ENCODE measurements around the gene MTHFD2L.

DNA sequence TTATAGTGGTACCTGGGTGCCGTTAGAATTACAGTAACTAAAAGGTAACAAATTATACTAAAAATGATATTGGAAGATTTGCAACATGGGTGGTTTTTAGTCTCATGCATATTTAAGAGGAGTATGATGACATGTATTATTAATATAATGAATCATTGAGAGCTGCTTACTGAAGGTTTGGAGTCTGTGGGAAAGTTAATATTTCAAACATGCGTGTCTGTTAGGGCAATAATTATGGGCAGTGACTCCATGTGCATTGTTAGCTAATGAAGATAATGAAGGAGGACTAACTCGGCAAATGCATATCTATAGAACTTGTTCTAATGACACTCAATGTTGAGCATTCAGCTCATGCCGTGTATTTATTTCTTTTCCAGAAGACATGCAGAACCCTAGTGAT is 47.1 kb downstream of the MTHFD2L start:
- TF ChIP-seq EZH2 (IDR thresholded peaks at IDR 0.05; ENCODE audit: low read length, unreplicated experiment), result no peak
- TF ChIP-seq, protein P1, sequence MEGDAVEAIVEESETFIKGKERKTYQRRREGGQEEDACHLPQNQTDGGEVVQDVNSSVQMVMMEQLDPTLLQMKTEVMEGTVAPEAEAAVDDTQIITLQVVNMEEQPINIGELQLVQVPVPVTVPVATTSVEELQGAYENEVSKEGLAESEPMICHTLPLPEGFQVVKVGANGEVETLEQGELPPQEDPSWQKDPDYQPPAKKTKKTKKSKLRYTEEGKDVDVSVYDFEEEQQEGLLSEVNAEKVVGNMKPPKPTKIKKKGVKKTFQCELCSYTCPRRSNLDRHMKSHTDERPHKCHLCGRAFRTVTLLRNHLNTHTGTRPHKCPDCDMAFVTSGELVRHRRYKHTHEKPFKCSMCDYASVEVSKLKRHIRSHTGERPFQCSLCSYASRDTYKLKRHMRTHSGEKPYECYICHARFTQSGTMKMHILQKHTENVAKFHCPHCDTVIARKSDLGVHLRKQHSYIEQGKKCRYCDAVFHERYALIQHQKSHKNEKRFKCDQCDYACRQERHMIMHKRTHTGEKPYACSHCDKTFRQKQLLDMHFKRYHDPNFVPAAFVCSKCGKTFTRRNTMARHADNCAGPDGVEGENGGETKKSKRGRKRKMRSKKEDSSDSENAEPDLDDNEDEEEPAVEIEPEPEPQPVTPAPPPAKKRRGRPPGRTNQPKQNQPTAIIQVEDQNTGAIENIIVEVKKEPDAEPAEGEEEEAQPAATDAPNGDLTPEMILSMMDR (conservative IDR thresholded peaks at IDR 0.05; ENCODE audit: low read depth, low read length), result no peak

All from PC-3 (cell line).